ENCODE results near the gene IRS1.
A peak's percentile ranks its signal among the peaks of the same experiment; 100 is the strongest.

Gene IRS1

GRCh38 chr2:226694586-226695284 is 104.9 kb downstream of the IRS1 start:
- no peak overlapping the region for H3K4me3 ChIP-seq (replicated peaks in 1 of 2; ENCODE audit: low read depth in 2 of 2, low read length in 2 of 2)
- DNase-seq (ENCODE audit: low read depth in 2 of 2) = no peak
- TF ChIP-seq CTCF (IDR thresholded peaks at IDR 0.05; ENCODE audit: low read depth, low read length) = no peak

GRCh38 chr2:226694149-226694548 is 105.5 kb downstream of the IRS1 start:
- DNase-seq (ENCODE audit: low read depth in 2 of 2) = peak in 1 of 2 donors; percentile 38
- no peak for TF ChIP-seq CTCF (IDR thresholded peaks at IDR 0.05; ENCODE audit: low read depth, low read length)
- no peak overlapping the region for H3K4me3 ChIP-seq (replicated peaks in 1 of 2; ENCODE audit: low read depth in 2 of 2, low read length in 2 of 2)

GRCh38 chr2:226693521-226693920 is 106.1 kb downstream of the IRS1 start:
- peak in 1 of 2 donors; percentile 85 for DNase-seq (ENCODE audit: low read depth in 2 of 2)
- no peak overlapping the region for H3K4me3 ChIP-seq (replicated peaks in 1 of 2; ENCODE audit: low read depth in 2 of 2, low read length in 2 of 2)
- no peak for TF ChIP-seq CTCF (IDR thresholded peaks at IDR 0.05; ENCODE audit: low read depth, low read length)

GRCh38 chr2:226692521-226693126 is 107.0 kb downstream of the IRS1 start:
- no peak for TF ChIP-seq CTCF (IDR thresholded peaks at IDR 0.05; ENCODE audit: low read depth, low read length)
- no peak overlapping the region for H3K4me3 ChIP-seq (replicated peaks in 1 of 2; ENCODE audit: low read depth in 2 of 2, low read length in 2 of 2)
- no peak for DNase-seq (ENCODE audit: low read depth in 2 of 2)

GRCh38 chr2:226691255-226691654 is 108.4 kb downstream of the IRS1 start:
- TF ChIP-seq CTCF (IDR thresholded peaks at IDR 0.05; ENCODE audit: low read depth, low read length) = no peak
- DNase-seq (ENCODE audit: low read depth in 2 of 2) = peak in 1 of 2 donors; percentile 18
- H3K4me3 ChIP-seq (replicated peaks in 1 of 2; ENCODE audit: low read depth in 2 of 2, low read length in 2 of 2) = no peak overlapping the region

- peak in 1 of 2 donors; percentile 21 for DNase-seq (ENCODE audit: low read depth in 2 of 2)
- TF ChIP-seq CTCF (IDR thresholded peaks at IDR 0.05; ENCODE audit: low read depth, low read length) = no peak
- no peak overlapping the region for H3K4me3 ChIP-seq (replicated peaks in 1 of 2; ENCODE audit: low read depth in 2 of 2, low read length in 2 of 2)
Observed at GRCh38 chr2:226690461-226691024, 109.1 kb downstream of the IRS1 start.

All from cardiac fibroblast (primary cell).